GM18498 (cell line): ENCODE measurements around the gene SORD.
"Not testable (repeated sequence)": the region's sequence is repeated elsewhere in the genome, so short reads cannot be mapped to it uniquely, and the experiment has no call there.

Source experiments
- ATAC-seq: cut with Tn5 transposase; IDR thresholded peaks from one replicate; pipeline ENCODE4 v1.9.1; 2021; ENCODE audit warnings: mild to moderate bottlenecking, moderate library complexity; ENCODE audit not compliant: unreplicated experiment

SORD gene

GRCh38 chr15:45022871-45023658, at the start of gene SORD:
Gene SORD (plus strand): TSS chr15:45023195. CDS start chr15:45023284, 89 bp downstream.
- peak; percentile 96 for ATAC-seq

DNA sequence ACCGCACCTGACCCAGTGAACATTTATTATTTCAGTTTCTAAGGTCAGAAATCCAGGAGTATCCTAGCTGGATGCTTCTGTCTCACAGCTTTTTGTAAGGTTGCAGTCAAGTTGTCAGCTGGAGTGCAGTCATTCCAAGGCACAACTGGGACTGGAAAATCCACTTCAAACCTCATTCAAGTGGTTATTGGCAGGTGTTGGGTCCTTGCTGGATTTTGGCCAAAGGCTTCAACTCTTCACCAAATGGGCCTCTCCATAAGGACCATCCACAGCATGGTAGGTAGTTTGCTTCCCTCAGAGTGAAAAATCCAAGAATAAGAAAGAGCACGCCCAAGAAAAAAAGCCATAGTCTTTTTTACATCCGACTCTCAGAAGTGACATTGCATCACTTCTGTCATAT, 46.8 kb upstream of the SORD start:
- ATAC-seq, result not testable (repeated sequence)

DNA sequence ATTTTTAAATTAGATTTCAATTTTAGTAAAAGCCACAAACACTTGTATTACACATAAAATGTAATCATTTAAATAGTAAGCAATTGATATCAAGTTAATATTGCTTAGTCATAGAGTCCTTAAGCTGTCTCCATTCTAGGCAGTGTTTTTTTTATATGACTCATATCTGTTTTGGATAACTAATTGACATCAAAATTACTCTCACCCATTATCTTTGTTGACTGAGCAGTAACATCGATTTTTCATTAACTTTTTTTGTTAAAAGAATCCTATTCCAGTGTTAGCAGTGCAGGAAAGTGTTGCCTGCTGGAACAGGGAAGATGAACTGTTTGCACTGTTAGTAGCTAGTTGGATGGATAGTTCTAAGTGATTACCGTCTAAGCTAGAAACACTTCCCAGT, 45.2 kb upstream of the SORD start:
- ATAC-seq, result not testable (repeated sequence)

DNA sequence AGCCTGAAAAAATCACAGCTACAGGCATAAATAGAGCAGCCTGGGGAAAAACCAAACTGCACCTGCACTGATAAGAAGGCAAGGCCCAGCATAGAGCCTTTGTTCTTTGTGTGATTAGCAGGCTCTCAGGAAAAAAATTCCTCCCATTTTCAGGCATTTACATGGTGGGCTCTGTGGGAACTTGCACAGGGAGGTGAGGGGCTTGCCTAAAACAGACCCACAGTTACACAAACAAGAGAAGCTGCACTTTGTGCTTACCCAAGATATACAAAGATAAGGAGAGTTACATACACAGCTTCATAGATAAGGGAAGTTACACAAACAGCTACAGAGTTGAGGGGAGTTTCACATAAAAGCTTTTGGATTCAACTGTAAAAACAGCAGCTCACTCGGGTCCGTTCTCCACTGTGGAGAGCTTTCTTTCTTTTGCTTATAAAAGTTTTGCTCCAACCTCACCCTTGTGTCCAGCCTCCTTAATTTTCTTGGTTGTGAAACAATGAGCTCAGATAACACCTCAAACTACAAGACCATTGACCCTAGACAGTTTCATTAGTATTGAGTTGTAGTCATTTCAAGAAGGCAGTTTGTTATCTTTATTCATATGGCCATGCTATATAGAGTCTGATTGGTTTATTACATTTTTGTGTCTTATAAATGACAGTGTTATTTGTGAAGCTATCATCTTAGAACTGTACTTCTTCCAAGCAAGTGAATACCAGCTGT, 43.2 kb upstream of the SORD start:
- ATAC-seq, result not testable (repeated sequence)

DNA sequence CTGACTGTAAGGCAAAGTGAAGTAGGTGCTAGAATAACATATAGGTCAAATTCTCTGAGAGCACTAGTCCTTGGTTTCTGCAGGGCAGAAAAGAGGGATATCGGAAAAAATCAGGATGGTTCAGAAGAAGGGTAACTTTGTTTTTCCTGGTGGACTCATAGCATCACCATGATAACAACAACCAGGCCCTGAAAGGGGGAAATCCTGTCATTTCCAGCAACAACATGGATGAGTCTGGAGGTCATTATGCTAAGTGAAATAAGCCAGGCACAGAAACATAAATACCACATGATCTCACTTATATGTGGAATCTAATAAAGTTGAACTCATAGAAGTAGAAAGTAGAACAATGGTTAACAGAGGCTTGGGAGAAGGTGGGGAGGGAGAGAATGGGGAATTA, 38.9 kb upstream of the SORD start:
- ATAC-seq, result not testable (repeated sequence)

- ATAC-seq, result not testable (repeated sequence)
Observed at GRCh38 chr15:44986346-44987055, 36.5 kb upstream of the SORD start.

- not testable (repeated sequence) for ATAC-seq
Observed at GRCh38 chr15:44987711-44988110, 35.3 kb upstream of the SORD start.

GRCh38 chr15:44988184-44988869, 34.7 kb upstream of the SORD start:
- ATAC-seq, result not testable (repeated sequence)

GRCh38 chr15:44988870-44989219, 34.1 kb upstream of the SORD start:
- ATAC-seq, result not testable (repeated sequence)

- not testable (repeated sequence) for ATAC-seq
Observed at GRCh38 chr15:44997632-44998031, 25.4 kb upstream of the SORD start.

DNA sequence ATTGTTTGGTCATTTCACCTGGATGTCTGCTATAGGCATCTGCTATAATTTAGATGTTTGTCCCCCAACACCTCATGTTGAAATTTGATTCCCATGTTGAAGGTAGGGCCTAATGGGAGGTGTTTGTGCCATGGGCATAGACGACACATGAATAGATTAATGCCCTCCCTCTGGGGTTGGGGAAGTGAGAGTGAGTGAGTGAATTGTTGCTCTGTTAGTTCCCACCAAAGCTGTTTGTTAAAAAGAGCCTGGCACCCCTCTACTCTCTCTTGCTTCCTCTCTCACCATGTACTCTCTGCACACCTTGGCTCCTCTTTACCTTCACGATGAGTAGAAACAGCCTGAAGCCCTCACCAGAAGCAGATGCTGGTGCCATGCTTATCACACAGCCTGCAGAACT, 23.9 kb upstream of the SORD start:
- no peak for ATAC-seq

DNA sequence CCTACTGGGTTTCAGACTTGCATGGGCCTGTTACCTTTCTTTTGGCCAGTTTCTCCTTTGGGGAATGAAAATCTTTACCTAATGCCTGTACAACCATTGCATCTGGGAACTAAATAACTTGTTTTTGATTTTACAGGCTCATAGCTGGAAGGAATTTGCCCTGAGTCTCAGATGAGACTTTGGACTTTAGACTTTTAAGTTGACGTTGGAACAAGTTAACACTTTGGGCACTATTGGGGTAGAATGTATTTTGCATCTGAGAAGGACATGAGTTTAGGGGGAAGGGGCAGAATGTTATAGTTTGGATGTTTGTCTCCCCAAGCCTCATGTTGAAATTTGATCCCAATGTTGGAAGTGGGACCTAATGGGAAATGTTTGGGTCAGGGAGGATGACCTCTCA, 21.8 kb upstream of the SORD start:
- not testable (repeated sequence) for ATAC-seq

GRCh38 chr15:45003731-45004410, 19.1 kb upstream of the SORD start:
- ATAC-seq, result not testable (repeated sequence)

DNA sequence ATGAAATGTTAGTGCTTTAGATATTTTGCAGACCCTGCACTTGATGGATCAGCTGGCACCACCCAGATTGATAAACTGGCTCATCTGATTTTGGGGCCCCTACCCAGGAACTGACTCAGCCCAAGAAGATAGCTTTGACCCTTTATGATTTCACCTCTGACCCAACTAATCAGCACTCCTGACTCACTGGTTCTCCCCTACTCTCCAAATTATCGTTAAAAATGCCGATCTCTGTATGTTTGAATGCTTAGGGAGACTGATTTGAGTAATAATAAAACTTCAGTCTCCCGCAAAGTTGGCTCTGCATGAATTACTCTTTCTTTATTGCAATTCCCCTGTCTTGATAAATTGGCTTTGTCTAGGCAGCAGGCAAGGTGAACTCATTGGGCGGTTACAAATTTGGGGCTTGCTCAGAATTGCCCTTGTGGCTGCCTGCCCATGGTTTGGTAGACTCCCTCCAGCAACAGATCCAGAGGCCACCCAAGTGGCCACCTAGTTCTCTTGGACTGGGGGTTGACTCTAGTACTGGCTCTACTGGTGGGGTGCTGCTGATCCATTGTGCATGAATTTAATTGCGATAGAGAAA, 18.3 kb upstream of the SORD start:
- not testable (repeated sequence) for ATAC-seq

- no peak for ATAC-seq
Observed at GRCh38 chr15:45009046-45009445, 13.9 kb upstream of the SORD start.

DNA sequence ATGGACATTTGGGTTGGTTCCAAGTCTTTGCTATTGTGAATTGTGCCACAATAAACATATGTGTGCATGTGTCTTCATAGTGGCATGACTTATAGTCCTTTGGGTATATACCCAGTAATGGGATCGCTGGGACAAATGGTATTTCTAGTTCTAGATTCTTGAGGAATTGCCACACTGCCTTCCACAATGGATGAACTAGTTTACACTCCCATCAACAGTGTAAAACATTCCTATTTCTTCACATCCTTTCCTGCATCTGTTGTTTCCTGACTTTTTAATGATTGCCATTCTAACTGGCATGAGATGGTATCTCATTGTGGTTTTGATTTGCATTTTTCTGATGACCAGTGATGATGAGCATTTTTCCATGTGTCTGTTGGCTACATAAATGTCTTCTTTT, 7.9 kb upstream of the SORD start:
- not testable (repeated sequence) for ATAC-seq

- ATAC-seq, result not testable (repeated sequence)
Observed at GRCh38 chr15:45020222-45020900, 2.6 kb upstream of the SORD start.

GRCh38 chr15:45020901-45021259, 2.1 kb upstream of the SORD start:
- ATAC-seq, result not testable (repeated sequence)

DNA sequence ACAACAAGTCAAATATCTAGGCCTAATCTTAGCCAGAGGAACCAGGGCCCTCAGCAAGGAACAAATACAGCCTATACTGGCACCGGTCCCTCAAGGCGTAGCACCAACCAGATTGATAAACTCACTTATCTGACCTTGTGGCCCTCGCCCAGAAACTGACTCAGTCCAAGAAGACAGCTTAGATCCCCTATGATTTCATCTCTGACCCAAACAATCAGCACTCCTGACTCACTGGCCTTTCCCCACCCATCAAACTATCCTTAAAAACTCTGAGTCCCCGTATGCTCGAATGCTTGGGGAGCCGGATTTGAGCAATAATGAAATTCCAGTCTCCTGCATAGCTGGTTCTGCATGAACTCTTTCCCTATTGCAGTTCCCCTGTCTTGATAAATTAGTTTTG, 1.6 kb upstream of the SORD start:
- no peak for ATAC-seq
